ENCODE data around the gene CHD6.

Gene CHD6

GRCh38 chr20:41586772-41587171 is 31.4 kb downstream of the CHD6 start:
- DNase-seq = no peak

DNA sequence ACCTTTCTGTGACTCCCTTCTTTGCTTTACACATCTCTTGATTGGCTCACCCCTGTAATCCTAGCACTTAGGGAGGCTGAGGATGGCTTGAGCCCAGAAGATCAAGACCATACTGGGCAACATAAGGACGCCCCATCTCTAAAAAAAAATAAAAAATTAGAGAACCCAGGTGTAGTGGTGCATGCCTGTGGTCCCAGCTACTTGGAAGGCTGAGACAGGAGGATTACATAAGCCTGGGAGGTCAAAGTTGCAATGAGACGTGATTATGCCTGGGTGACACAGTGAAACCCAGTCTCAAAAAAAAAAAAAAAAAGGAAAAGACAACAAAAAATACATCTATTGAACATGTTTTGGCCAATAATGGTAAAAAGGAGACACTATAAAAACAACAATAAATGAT is 37.8 kb downstream of the CHD6 start:
- no peak for DNase-seq

DNA sequence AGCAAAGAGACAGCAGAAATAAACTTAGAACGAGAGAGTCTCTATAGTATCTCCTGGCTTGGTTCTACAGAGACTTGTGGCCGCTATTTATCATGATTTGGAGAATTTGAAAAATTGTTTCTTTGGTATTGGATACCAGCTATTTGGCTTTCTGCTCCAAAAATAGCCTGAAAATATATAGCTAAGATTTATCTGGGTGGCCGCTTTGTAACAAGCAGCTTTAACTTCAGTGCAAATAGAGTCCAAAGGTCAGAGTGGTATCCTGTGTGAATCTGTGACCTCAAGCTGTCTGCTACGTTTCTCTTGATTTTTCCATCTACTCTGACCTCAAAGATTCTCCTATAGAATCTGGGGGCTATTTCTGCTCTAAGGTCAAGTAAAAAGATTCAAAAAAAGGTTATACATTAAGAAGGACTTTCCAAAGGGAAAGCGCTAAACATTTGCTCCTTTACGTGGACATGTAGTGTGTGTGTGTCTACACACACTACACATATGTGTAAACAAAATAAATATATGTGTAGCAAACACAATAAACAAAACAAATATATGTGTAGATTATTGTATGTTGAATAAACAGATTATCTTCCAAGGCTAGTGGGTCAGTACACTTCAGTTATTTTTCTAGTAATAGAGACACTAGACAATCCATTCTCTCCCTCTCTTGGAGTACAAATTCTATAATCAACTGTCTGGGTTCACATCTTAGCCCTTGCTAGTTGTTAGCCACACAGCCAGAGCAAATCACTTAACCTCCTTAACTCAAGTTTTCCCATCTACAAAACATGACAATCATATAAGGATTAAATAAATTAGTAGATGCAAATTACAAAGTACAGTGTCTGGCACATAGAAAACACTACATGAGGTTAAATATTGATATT is 40.8 kb downstream of the CHD6 start:
- DNase-seq = no peak

- DNase-seq = no peak
Measured at GRCh38 chr20:41575412-41575811, 42.8 kb downstream of the CHD6 start.

- no peak for DNase-seq
Measured at GRCh38 chr20:41574802-41575389, 43.3 kb downstream of the CHD6 start.

DNA sequence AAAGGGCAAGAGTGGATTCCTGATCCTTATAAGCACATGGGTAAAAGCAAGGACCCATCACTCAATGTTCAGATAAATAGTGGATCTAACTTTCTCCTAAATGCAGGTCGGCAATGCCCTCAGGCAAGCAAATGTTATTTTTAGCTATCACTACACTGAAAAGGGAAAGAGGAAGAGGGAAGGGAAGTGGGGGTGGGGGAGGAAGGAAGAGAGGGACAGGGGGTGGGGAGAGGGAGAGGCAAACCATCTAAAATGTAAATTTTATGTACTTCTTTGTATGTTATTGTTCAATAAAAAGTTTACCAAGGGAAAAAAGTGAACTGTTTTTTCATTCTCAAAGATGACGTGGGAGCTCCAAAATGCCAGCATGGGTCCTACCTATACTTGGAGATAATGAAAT is 44.2 kb downstream of the CHD6 start:
- no peak for DNase-seq

- no peak for DNase-seq
Measured at GRCh38 chr20:41572010-41572572, 46.1 kb downstream of the CHD6 start.

DNA sequence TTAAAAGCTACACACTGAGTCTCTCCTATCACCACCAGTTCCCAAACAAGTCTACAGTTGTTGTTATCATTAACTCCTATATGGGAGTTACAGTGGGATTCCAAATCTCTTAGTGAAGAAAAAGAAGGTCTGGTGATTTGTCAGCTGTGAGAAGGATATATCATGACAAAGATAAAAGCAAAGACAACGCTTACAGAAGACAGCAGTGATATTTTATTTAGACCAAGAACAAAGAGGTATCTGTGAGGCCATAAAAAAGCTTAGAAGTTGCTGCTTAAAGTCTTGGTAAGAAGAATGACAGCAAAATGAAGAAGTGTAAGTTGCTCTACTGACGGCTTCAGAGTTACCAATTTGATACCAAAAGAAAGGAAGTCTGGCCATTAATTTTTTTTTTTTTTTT is 47.2 kb downstream of the CHD6 start:
- no peak for DNase-seq

GRCh38 chr20:41570557-41570956 is 47.6 kb downstream of the CHD6 start:
- no peak for DNase-seq

DNA sequence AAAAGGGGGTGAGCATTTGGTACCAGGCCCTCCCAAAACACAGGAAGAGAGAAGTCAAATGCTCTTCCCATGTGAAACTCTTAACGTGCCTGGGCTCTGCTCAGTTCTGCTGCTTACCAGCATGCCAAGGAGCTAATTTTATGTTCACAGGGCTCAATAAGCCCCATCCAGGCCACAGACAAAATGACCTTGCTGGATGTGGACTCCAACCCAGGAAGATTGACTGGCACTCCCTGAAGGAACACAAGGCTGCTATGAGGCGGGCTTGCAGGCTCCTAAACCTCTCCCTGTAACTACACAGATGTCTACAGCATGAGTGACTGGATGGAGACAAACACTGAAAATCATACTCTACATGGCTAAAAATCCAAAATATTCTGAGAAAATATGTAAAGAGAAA is 50.6 kb downstream of the CHD6 start:
- DNase-seq = no peak

DNA sequence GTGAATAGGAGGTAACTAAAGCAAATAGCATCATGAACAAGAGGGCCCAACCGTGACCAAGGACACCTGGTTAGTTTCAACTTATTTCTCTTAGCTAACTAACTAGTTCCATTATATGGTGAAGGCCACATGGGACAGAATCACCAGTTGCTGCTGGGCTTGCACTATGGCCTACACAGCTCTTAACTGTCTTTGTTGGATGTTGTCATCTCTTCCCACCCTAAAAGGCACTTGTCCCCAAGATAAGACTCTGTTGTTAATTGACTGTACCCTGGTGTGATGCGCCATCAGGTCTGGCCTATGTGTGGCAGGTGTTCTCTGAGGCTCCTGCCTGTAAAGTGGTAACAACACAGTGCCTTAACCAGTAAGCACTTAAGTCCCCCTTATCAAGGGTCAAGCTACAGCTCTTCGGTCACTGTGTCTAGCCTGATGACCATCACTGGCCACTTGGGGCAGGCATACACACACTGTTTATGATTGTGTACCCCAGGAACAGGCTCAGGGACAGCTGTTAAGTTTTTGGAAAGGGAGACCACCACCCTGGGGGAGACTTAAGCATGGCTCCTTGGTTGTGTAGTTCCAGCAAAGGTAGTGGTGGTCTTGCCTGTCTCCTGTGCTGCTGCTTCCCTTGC is 51.2 kb downstream of the CHD6 start:
- no peak for DNase-seq

- no peak for DNase-seq
Measured at GRCh38 chr20:41563087-41563486, 55.1 kb downstream of the CHD6 start.

DNA sequence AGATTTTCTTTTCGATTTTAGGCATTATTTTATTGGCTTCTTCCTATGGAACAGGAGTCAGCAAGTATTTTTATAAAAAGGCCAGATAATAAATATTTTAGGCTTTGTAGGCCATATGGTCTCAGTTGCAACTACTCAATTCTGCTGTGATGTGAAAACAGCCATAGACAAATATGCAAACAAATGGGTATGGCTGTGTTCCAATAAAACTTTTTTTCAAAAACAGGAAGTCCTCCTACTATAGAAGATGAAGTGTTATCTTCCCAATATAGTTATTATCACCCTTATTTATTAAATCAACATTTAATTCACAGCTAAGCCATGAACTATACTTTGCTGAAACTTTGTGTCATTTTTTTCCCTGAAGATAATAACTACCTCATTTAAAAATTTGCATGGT is 57.2 kb downstream of the CHD6 start:
- DNase-seq = no peak

- no peak for DNase-seq
Measured at GRCh38 chr20:41559658-41560057, 58.5 kb downstream of the CHD6 start.

DNA sequence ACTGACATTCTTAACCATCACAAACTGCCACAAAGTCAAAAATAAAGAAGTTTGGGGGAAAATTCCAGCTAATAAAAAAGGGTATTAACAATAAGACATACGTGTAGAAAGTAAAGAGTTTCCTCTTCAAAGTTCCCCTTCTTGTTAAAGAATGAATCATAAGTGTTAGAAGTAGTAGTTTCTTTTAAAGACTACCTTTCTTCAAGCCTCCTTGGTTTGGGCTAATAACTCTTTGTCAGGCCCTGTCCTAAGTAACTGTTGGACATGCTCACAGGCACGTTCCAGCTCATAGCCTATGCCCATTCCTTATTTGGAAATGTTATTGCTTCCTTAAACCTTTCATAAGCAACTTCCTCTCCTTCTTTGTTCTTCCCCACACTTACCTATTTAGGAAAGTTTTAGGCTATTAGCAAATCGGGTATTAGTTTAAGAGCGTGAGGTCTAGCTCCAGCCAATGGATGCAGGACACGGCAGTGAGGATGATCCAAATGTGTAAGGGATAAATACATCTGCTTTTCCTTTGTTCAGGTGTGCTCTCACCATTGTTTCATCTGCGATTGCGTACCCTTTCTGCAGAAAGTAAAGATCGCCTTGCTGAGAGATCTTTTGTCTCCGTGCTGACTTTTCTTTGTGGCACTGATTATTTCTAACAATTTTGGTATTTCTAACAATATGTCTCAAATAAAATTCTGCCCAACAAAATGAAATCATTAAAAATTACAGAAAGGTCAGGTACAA is 64.9 kb downstream of the CHD6 start:
- no peak for DNase-seq

- no peak for DNase-seq
Measured at GRCh38 chr20:41552295-41553068, 65.7 kb downstream of the CHD6 start.

DNA sequence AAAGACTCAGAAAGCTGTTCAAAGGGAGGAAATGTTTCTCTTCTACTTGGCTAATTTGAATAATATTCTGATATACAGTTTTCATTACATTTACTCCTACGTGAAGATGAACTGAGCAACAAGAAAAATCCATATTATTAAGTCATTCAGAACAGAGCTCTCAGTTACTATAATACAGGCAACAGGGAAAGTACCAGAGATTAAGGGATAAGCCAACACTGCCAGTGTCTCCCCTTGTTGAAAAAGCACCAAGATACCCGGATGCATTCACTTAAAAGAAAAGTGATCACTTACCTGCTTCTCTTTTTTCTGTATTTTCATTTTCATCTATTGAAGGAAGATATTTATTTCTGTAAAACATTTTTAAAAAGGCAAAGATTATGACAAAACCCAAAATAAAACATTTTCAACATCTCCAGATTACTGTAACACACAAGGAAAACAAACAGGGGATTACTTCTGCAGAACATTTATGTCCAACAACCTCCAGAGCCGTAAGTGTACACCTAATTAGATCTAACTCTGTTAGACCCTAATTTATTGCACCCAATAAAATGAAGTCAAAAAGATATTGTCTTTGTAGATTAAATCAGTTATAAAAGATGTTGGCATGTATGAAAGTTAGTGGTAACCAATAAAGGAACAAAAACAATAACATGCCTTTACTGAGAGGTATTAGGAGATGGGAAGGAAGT is 67.0 kb downstream of the CHD6 start:
- DNase-seq = no peak

- DNase-seq = no peak
Measured at GRCh38 chr20:41547221-41547620, 71.0 kb downstream of the CHD6 start.

GRCh38 chr20:41546535-41546934 is 71.6 kb downstream of the CHD6 start:
- DNase-seq = no peak

DNA sequence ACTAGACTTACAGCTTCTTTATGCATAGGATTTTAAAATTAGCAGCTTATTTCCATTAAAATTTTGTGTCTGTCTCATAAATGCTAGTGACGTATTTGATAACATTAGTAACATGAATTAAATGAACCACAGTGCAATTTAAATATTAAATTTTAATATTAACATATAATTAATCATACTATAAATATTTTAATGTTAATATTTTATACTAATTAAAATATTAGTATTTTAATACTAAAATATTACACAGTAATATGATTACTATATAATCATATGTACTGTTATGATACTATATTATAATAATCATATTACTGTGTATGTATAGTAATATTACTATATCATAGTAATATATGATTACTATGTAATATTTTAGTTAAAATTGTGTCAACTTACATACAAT is 73.7 kb downstream of the CHD6 start:
- no peak for DNase-seq

- no peak for DNase-seq
Measured at GRCh38 chr20:41540918-41541317, 77.3 kb downstream of the CHD6 start.

- DNase-seq = no peak
Measured at GRCh38 chr20:41540459-41540858, 77.7 kb downstream of the CHD6 start.

Data from NCI-H2227 treated with DMSO at 0.1 percent for 48 hours (cell line).